SK-N-SH treated with all-trans-retinoic acid at 6 μM for 48 hours (cell line): ENCODE measurements around the gene BAIAP3.

Source experiments
- ATAC-seq: fragments of 200-7000 bp; cut with Tn5 transposase; 3 replicates; pipeline ENCODE4 v1.9.1; 2020; ENCODE audit warnings: mild to moderate bottlenecking, moderate library complexity
- ARNTL ChIP-seq: fragments of 450-650 bp; formaldehyde crosslinking; IDR thresholded peaks from 2 replicates; pipeline ENCODE4 v1.5.0; 2020; ENCODE audit warnings: low read depth, mild to moderate bottlenecking, moderate library complexity, borderline replicate concordance
- BACH2 ChIP-seq: fragments of 250-450 bp; sonication (Bioruptor Pico); IDR thresholded peaks from 2 replicates; pipeline ENCODE4 v1.9.0; 2021; ENCODE audit warnings: mild to moderate bottlenecking, borderline replicate concordance
- CREB5 ChIP-seq: fragments of 250-450 bp; sonication (Bioruptor Pico); IDR thresholded peaks from 2 replicates; pipeline ENCODE4 v1.5.1; 2020; ENCODE audit warnings: low read depth, mild to moderate bottlenecking, moderate library complexity
- CSRNP3 ChIP-seq: fragments of 250-450 bp; sonication (Bioruptor Pico); IDR thresholded peaks from 2 replicates; pipeline ENCODE4 v1.5.1; 2021; ENCODE audit warnings: mild to moderate bottlenecking, moderate library complexity
- ESRRG ChIP-seq: fragments of 250-450 bp; sonication (Bioruptor Pico); IDR thresholded peaks from 2 replicates; pipeline ENCODE4 v1.6.1; 2021; ENCODE audit warnings: mild to moderate bottlenecking
- GLIS3 ChIP-seq: fragments of 250-450 bp; sonication (Bioruptor Pico); IDR thresholded peaks from 2 replicates; pipeline ENCODE4 v1.5.0; 2020; ENCODE audit warnings: mild to moderate bottlenecking, moderate library complexity
- ISL1 ChIP-seq: fragments of 250-450 bp; sonication (Bioruptor Pico); IDR thresholded peaks from 2 replicates; pipeline ENCODE4 v2.1.2; 2022; ENCODE audit warnings: mild to moderate bottlenecking, moderate library complexity
- OSR1 ChIP-seq: fragments of 250-450 bp; sonication (Bioruptor Pico); IDR thresholded peaks from 2 replicates; pipeline ENCODE4 v1.8.0; 2022; ENCODE audit warnings: moderate library complexity, mild to moderate bottlenecking, inconsistent platforms
- PATZ1 ChIP-seq: fragments of 250-450 bp; sonication (Bioruptor Pico); IDR thresholded peaks from 2 replicates; pipeline ENCODE4 v1.8.0; 2020; ENCODE audit warnings: mild to moderate bottlenecking, moderate library complexity, borderline replicate concordance
- POU6F1 ChIP-seq: fragments of 250-450 bp; sonication (Bioruptor Pico); IDR thresholded peaks from 2 replicates; pipeline ENCODE4 v1.8.0; 2021; ENCODE audit warnings: low read depth, mild to moderate bottlenecking, moderate library complexity, borderline replicate concordance
- PPARA ChIP-seq: fragments of 250-450 bp; sonication (Bioruptor Pico); IDR thresholded peaks from 2 replicates; pipeline ENCODE4 v1.5.0; 2020; ENCODE audit warnings: mild to moderate bottlenecking, borderline replicate concordance
- RARB ChIP-seq: fragments of 250-450 bp; sonication (Bioruptor Pico); IDR thresholded peaks from 2 replicates; pipeline ENCODE4 v1.8.0; 2021; ENCODE audit warnings: mild to moderate bottlenecking, moderate library complexity
- SNAI2 ChIP-seq: fragments of 250-450 bp; sonication (Bioruptor Pico); IDR thresholded peaks from 2 replicates; pipeline ENCODE4 v1.5.0; 2020; ENCODE audit warnings: mild to moderate bottlenecking, moderate library complexity
- TCF4 ChIP-seq: fragments of 250-450 bp; sonication (Bioruptor Pico); IDR thresholded peaks from 2 replicates; pipeline ENCODE4 v1.8.0; 2021; ENCODE audit warnings: mild to moderate bottlenecking, moderate library complexity, borderline replicate concordance
- TOX ChIP-seq: fragments of 250-450 bp; sonication (Bioruptor Pico); IDR thresholded peaks from 2 replicates; pipeline ENCODE4 v1.8.0; 2021; ENCODE audit warnings: mild to moderate bottlenecking, moderate library complexity, borderline replicate concordance
- TSHZ2 ChIP-seq: fragments of 250-450 bp; sonication (Bioruptor Pico); IDR thresholded peaks from 2 replicates; pipeline ENCODE4 v1.5.0; 2020; ENCODE audit warnings: mild to moderate bottlenecking, moderate library complexity
- ZFP3 ChIP-seq: fragments of 250-450 bp; sonication (Bioruptor Pico); IDR thresholded peaks from 2 replicates; pipeline ENCODE4 v1.5.0; 2020; ENCODE audit warnings: mild to moderate bottlenecking, moderate library complexity
- ZNF565 ChIP-seq: fragments of 450-650 bp; formaldehyde crosslinking; conservative IDR thresholded peaks from 2 replicates; pipeline ENCODE4 v1.5.0; 2020; ENCODE audit warnings: low read depth, mild to moderate bottlenecking, moderate library complexity
- ZNF8 ChIP-seq: fragments of 450-650 bp; formaldehyde crosslinking; IDR thresholded peaks from 2 replicates; pipeline ENCODE4 v1.5.0; 2020; ENCODE audit warnings: mild to moderate bottlenecking, moderate library complexity

BAIAP3 gene

GRCh38 chr16:1345087-1345486 lies 11.6 kb downstream of the BAIAP3 start:
- ATAC-seq, result no peak
- TF ChIP-seq POU6F1 (CRISPR knock-in tag) (no peak), PPARA (CRISPR knock-in tag) (no peak), RARB (CRISPR knock-in tag) (no peak), GLIS3 (CRISPR knock-in tag) (no peak), CSRNP3 (CRISPR knock-in tag) (no peak), OSR1 (no peak), PATZ1 (CRISPR knock-in tag) (no peak), ZNF8 (CRISPR knock-in tag) (no peak), ZFP3 (CRISPR knock-in tag) (no peak)

- TF ChIP-seq TOX (CRISPR knock-in tag) (no peak), TCF4 (CRISPR knock-in tag) (no peak), ARNTL (no peak), SNAI2 (CRISPR knock-in tag) (no peak), TSHZ2 (CRISPR knock-in tag) (no peak), ESRRG (CRISPR knock-in tag) (no peak), PATZ1 (CRISPR knock-in tag) (no peak), ISL1 (no peak), CSRNP3 (CRISPR knock-in tag) (no peak), OSR1 (no peak), RARB (CRISPR knock-in tag) (no peak), PPARA (CRISPR knock-in tag) (no peak), BACH2 (CRISPR knock-in tag) (no peak), ZNF565 (CRISPR knock-in tag) (no peak), GLIS3 (CRISPR knock-in tag) (no peak), ZNF8 (CRISPR knock-in tag) (no peak), CREB5 (CRISPR knock-in tag) (no peak)
- ATAC-seq, result no peak
Measured at GRCh38 chr16:1345651-1346421, 12.4 kb downstream of the BAIAP3 start.
